ENCODE results near the gene TNFRSF4. TPM values are rescaled to one million over a fixed set of nuclear protein-coding genes. Genes with fewer than 3 reads are reported as not detected.

Gene TNFRSF4
- total RNA-seq, 1 donor: not detected

- no peak for DNase-seq (ENCODE audit: low read depth)
These were observed 23.3 kb upstream of the TNFRSF4 start for GRCh38 chr1:1236945-1237873.

GRCh38 chr1:1236176-1236763 lies 22.3 kb upstream of the TNFRSF4 start:
- no peak for TF ChIP-seq CTCF (IDR thresholded peaks at IDR 0.05; ENCODE audit: insufficient read depth, low read length)
- no peak overlapping the region for H3K4me3 ChIP-seq (ENCODE audit: low read depth, low read length)
- no peak for DNase-seq (ENCODE audit: low read depth)

More at GRCh38 chr1:1236945-1237873, 23.3 kb upstream of the TNFRSF4 start:
- no peak for TF ChIP-seq CTCF (IDR thresholded peaks at IDR 0.05; ENCODE audit: insufficient read depth, low read length)
- no peak overlapping the region for H3K4me3 ChIP-seq (ENCODE audit: low read depth, low read length)

- no peak for TF ChIP-seq CTCF (IDR thresholded peaks at IDR 0.05; ENCODE audit: insufficient read depth, low read length)
- no peak for DNase-seq (ENCODE audit: low read depth)
- no peak overlapping the region for H3K4me3 ChIP-seq (ENCODE audit: low read depth, low read length)
These were observed 21.2 kb upstream of the TNFRSF4 start for GRCh38 chr1:1235016-1235744.

GRCh38 chr1:1234180-1234808 lies 20.3 kb upstream of the TNFRSF4 start:
- DNase-seq (ENCODE audit: low read depth): no peak
- H3K4me3 ChIP-seq (ENCODE audit: low read depth, low read length): no peak overlapping the region

GRCh38 chr1:1233567-1233892 lies 19.6 kb upstream of the TNFRSF4 start:
- no peak for DNase-seq (ENCODE audit: low read depth)
- no peak for TF ChIP-seq CTCF (IDR thresholded peaks at IDR 0.05; ENCODE audit: insufficient read depth, low read length)

More at GRCh38 chr1:1234180-1234808, 20.3 kb upstream of the TNFRSF4 start:
- no peak for TF ChIP-seq CTCF (IDR thresholded peaks at IDR 0.05; ENCODE audit: insufficient read depth, low read length)

GRCh38 chr1:1232796-1233566 lies 19.0 kb upstream of the TNFRSF4 start:
- H3K4me3 ChIP-seq (ENCODE audit: low read depth, low read length): peak overlapping the region; percentile 56
- DNase-seq (ENCODE audit: low read depth): no peak
- TF ChIP-seq CTCF (IDR thresholded peaks at IDR 0.05; ENCODE audit: insufficient read depth, low read length): no peak

More at GRCh38 chr1:1233567-1233892, 19.6 kb upstream of the TNFRSF4 start:
- H3K4me3 ChIP-seq (ENCODE audit: low read depth, low read length): no peak overlapping the region
